A673 (cell line): ENCODE results near the gene SUPT3H. TPM values are rescaled to one million over a fixed set of nuclear protein-coding genes. Genes with fewer than 3 reads are reported as not detected.

Experiments
- BruUV-seq: library from RNA; stranded (reverse); fragments of 400-500 nt; replicated peaks from 2 replicates; lab custom pipeline; 2021; lab: Mats Ljungman, UMichigan
- CTCF ChIA-PET: fragments of 300-600 bp; sonication (Branson Sonifier 250); formaldehyde crosslinking; loops from one replicate; lab custom pipeline; 2022; ENCODE audit warnings: antibody characterized with exemption; lab: Charles Lee
- POLR2A ChIA-PET: fragments of 300-600 bp; sonication (Branson Sonifier 250); formaldehyde crosslinking; loops from one replicate; lab custom pipeline; 2022; ENCODE audit warnings: antibody characterized with exemption; ENCODE audit not compliant: low non-redundant PET; lab: Charles Lee
- DNase-seq: peaks from one replicate; pipeline ENCODE4 v3.0.0-alpha.2; 2015; ENCODE audit warnings: low spot score
- H3K27ac ChIP-seq: fragments of 200-600 bp; sonication (generic); 2 replicates; pipeline ENCODE4 v1.5.1; 2016; ENCODE audit warnings: mixed run types, low read depth, mild to moderate bottlenecking, mixed read lengths, antibody characterized with exemption, low read length; ENCODE audit not compliant: poor library complexity, severe bottlenecking
- H3K27me3 ChIP-seq: fragments of 200-600 bp; sonication (generic); replicated peaks from 2 replicates; pipeline ENCODE4 v1.6.1; 2017; ENCODE audit warnings: mixed run types, low read depth, mild to moderate bottlenecking, mixed read lengths, antibody characterized with exemption, low read length; ENCODE audit not compliant: insufficient read depth, poor library complexity
- H3K36me3 ChIP-seq: fragments of 200-600 bp; sonication (generic); 2 replicates; pipeline ENCODE4 v1.6.1; 2016; ENCODE audit warnings: mixed run types, mild to moderate bottlenecking, mixed read lengths, antibody characterized with exemption, low read length; ENCODE audit not compliant: insufficient read depth, poor library complexity, severe bottlenecking
- H3K4me1 ChIP-seq: fragments of 200-600 bp; sonication (generic); 2 replicates; pipeline ENCODE4 v1.6.1; 2017; ENCODE audit warnings: mixed run types, mild to moderate bottlenecking, mixed read lengths, antibody characterized with exemption, low read length; ENCODE audit not compliant: insufficient read depth, poor library complexity, severe bottlenecking
- H3K4me3 ChIP-seq: fragments of 200-600 bp; sonication (generic); 2 replicates; pipeline ENCODE4 v1.5.1; 2016; ENCODE audit warnings: low read depth, mixed run types, mild to moderate bottlenecking, mixed read lengths, low read length; ENCODE audit not compliant: poor library complexity, severe bottlenecking
- H3K9me3 ChIP-seq: fragments of 200-600 bp; sonication (generic); 2 replicates; pipeline ENCODE4 v1.6.1; 2016; ENCODE audit warnings: mixed run types, low read depth, mild to moderate bottlenecking, mixed read lengths, antibody characterized with exemption, low read length; ENCODE audit not compliant: poor library complexity, severe bottlenecking
- EZH2 ChIP-seq: fragments of 200-600 bp; sonication (generic); IDR thresholded peaks from 2 replicates; pipeline ENCODE4 v1.6.1; 2017; ENCODE audit warnings: borderline replicate concordance, low read depth, mild to moderate bottlenecking, mixed read lengths, antibody characterized with exemption, low read length; ENCODE audit not compliant: poor library complexity, severe bottlenecking
- intact Hi-C: fragments of 100-400 bp; cut with micrococcal nuclease; formaldehyde crosslinking; loops from one replicate; pipeline ENCODE4 v1.10.0; 2022; ENCODE audit not compliant: unreplicated experiment
- total RNA-seq: library from RNA; stranded (reverse); gene quantifications from 2 replicates; pipeline ENCODE4 v1.2.3, GENCODE V29; 2021
- TF ChIP-seq, protein P1 (sequence below): fragments of 300-800, 200-600 bp; sonication (generic); conservative IDR thresholded peaks from 2 replicates; pipeline ENCODE4 v1.5.1; 2017; ENCODE audit warnings: low read depth, mild to moderate bottlenecking, antibody characterized with exemption, low read length, moderate library complexity, mixed read lengths

The SUPT3H gene
- total RNA-seq, 1 experiment from 2014 or later = 10.8 TPM

DNA sequence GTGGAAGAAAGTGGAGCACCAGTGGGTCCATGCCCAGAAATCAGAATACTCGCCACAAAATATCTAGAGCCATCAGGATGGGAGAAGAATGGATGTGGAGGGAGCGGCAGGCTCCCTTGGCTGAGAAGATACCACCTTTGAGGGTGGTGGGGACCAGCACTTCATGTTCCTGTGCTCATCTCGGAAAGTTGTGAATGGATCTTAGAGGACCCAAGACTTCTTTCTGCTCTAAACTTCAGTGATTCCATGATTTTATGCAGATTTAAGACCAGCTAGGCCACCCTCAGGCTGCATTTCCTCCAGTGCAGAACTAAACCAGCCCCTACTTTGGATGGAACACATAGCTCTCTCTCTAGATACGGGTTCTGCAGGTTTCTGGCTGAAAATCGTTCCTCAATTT is 573.7 kb downstream of the SUPT3H start:
- Histone ChIP-seq H3K4me3 (no peak overlapping the region), H3K9me3 (no peaks in the 10 kb centered on the region), H3K4me1 (no peaks in the 10 kb centered on the region), H3K36me3 (no peaks in the 10 kb centered on the region), H3K27me3 (no peaks in the 10 kb centered on the region), H3K27ac (no peak overlapping the region)
- DNase-seq = no peak
- ChIA-PET POLR2A (no interaction called here), CTCF (no interaction called here)
- intact Hi-C loops = no loop called here
- TF ChIP-seq EZH2 = no peak
- TF ChIP-seq, protein P1, sequence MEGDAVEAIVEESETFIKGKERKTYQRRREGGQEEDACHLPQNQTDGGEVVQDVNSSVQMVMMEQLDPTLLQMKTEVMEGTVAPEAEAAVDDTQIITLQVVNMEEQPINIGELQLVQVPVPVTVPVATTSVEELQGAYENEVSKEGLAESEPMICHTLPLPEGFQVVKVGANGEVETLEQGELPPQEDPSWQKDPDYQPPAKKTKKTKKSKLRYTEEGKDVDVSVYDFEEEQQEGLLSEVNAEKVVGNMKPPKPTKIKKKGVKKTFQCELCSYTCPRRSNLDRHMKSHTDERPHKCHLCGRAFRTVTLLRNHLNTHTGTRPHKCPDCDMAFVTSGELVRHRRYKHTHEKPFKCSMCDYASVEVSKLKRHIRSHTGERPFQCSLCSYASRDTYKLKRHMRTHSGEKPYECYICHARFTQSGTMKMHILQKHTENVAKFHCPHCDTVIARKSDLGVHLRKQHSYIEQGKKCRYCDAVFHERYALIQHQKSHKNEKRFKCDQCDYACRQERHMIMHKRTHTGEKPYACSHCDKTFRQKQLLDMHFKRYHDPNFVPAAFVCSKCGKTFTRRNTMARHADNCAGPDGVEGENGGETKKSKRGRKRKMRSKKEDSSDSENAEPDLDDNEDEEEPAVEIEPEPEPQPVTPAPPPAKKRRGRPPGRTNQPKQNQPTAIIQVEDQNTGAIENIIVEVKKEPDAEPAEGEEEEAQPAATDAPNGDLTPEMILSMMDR = no peak
- no TSS peak for BruUV-seq

DNA sequence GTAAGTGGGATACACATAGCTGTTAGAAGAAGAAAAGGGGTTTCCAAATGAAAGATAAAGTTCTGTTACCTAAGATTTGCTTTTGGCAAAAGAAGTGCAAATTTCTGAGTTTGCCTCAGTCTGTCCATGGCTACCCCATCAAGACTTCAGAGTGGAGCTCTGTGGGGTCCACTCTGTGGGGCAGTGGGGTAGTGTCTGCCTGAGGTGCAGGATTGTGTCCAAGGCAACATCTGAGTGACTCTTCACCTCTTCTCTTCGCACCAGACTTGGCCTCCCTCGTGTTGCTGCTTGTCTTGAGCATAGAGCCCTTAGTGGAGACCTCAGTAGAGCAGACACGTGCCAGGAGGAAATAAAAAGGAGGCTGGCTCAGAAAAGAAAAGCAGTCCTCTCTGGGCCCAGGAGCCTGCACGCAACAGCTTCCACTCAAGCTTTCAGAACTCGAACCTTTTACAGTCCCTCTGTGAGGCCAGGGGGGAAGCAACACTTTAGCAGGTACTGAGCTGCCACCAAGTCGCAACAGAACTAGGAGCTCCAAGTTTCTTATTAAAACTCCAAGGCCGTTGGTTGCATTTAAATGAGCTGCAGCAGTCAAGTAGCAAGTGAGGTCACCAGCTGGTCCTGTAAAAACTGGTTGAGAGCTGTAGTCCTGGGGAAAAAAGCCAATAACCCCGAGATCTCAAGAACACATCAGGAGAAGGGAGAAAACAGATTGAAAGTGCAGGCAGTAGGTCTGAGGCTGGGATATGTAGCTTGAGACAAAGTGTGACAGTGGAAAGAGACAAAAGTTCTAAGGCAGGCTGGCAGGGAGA is 576.7 kb downstream of the SUPT3H start:
- H3K4me1 ChIP-seq = no peaks in the 10 kb centered on the region
- intact Hi-C loops = no loop called here
- H3K27ac ChIP-seq = no peak overlapping the region
- H3K27me3 ChIP-seq = no peaks in the 10 kb centered on the region
- ChIA-PET POLR2A (interaction anchor here (0.6 kb wide), 1 partner anchor 104 kb away, joined by 3 read pairs; no protein-coding TSS in a partner anchor), CTCF (no interaction called here)
- H3K9me3 ChIP-seq = no peaks in the 10 kb centered on the region
- BruUV-seq = no TSS peak
- TF ChIP-seq, protein P1 = no peak
- no peak for TF ChIP-seq EZH2
- H3K36me3 ChIP-seq = no peaks in the 10 kb centered on the region
- no peak for DNase-seq
- no peak overlapping the region for H3K4me3 ChIP-seq

DNA sequence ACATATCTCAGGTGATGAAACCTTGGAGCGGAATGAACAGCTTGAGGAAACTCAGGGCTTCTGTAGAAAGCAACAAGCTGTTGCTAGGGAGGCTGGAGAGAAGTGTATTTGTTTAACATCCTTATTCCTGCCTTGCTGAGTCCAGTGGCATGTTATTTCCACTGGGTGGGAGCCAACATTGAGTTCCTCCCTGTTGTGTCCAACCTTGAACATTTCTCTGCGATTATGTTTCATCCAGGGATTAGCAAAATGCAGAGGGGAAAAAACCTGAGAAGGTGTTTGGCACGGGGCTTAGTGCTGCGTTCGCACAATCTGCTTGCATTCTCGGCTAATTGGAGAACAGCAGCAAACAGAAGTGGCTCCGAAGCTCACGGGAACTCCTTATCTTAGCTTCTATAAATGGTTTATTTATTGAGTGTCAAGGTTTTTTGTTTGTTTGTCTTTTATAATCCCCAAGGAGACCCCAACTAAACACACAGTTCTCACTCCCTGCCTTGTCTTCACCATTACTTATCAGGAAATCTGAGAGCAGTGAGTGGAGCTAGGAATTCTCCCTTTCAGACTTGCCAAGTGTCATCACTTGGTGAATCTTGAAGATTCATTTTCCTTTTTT is 577.5 kb downstream of the SUPT3H start:
- no TSS peak for BruUV-seq
- H3K4me3 ChIP-seq = no peak overlapping the region
- ChIA-PET CTCF (no interaction called here), POLR2A (no interaction called here)
- no peak for TF ChIP-seq EZH2
- TF ChIP-seq, protein P1 = no peak
- H3K4me1 ChIP-seq = no peaks in the 10 kb centered on the region
- no peaks in the 10 kb centered on the region for H3K9me3 ChIP-seq
- no peak overlapping the region for H3K27ac ChIP-seq
- intact Hi-C loops = no loop called here
- no peak for DNase-seq
- H3K27me3 ChIP-seq = no peaks in the 10 kb centered on the region
- no peaks in the 10 kb centered on the region for H3K36me3 ChIP-seq
